ENCODE results near the gene WNT5A. TPM values are rescaled to one million over a fixed set of nuclear protein-coding genes. Genes with fewer than 3 reads are reported as not detected.

Gene WNT5A
- total and polyA plus RNA-seq, 9 of the 15 experiments (the other 6 are each of a cell fraction or from before 2014, with no cell fraction given): 0.11 TPM; not detected in 8

DNA sequence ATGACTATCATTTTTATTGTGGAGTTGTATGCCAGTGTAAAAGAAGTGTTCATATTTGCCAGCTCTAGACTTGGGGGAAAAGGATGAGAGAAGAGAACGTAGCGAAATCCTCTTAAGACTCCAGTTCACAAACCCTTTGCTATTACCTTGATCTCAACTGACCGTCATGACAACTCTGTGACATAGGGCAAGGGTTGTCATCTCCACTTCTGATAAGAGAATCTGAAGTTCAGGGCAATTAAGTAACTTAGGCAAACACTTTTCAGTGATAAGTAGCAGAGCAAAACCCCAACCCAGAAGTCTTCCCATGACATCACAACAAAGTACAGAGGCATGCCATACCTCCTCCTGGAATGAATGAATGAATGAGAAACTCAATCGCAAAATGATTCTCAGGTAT, 40.3 kb upstream of the WNT5A start:
- WGBS (ENCODE audit: insufficient coverage, low coverage, missing lambda C conversion rate): 0% methylated on average over 4 of the region's 4 CpGs
- Histone ChIP-seq H3K27me3 (ENCODE audit: control insufficient read depth in 2 of 2, insufficient read depth in 2 of 2, low read length in 2 of 2) (no peaks in the 10 kb centered on the region), H2AFZ (ENCODE audit: low read depth, low read length) (no peak overlapping the region), H3K36me3 (ENCODE audit: control insufficient read depth, insufficient read depth, low read length) (no peaks in the 10 kb centered on the region), H3K79me2 (ENCODE audit: control insufficient read depth, insufficient read depth, low read length) (no peaks in the 10 kb centered on the region), H3K4me3 (no peak overlapping the region), H3K27ac (ENCODE audit: extremely low read depth, low read depth, low read length) (no peak overlapping the region), H3K4me2 (ENCODE audit: insufficient read depth, low read length) (no peak overlapping the region), H4K20me1 (replicated peaks; ENCODE audit: control insufficient read depth, insufficient read depth, low read length) (no peaks in the 10 kb centered on the region), H3K9me1 (ENCODE audit: control insufficient read depth, insufficient read depth, low read length) (no peaks in the 10 kb centered on the region), H3K4me1 (replicated peaks in 1 of 2; ENCODE audit: control insufficient read depth in 2 of 2, insufficient read depth in 2 of 2, low read length in 2 of 2) (no peaks in the 10 kb centered on the region), H3K9ac (ENCODE audit: insufficient read depth in 1 of 2, low read depth in 2 of 2, low read length in 2 of 2) (no peak overlapping the region), H3K9me3 (replicated peaks; ENCODE audit: control insufficient read depth, insufficient read depth, low read depth, low read length) (no peaks in the 10 kb centered on the region)
- DNase-seq (ENCODE audit: extremely low read depth in 1 of 4, low spot score in 3 of 4) (no peak), ATAC-seq (no peak), FAIRE-seq (no peak)
- POLR2A ChIA-PET: no interaction called here
- BruUV-seq (replicated peaks): no TSS peak
- in situ Hi-C loops (cut with MboI) (no loop called here), intact Hi-C loops (cut with micrococcal nuclease) (no loop called here)
- CTCF ChIA-PET (ENCODE audit: low intra/inter-chr PET ratio): no interaction called here
- TF ChIP-seq, protein P1, sequence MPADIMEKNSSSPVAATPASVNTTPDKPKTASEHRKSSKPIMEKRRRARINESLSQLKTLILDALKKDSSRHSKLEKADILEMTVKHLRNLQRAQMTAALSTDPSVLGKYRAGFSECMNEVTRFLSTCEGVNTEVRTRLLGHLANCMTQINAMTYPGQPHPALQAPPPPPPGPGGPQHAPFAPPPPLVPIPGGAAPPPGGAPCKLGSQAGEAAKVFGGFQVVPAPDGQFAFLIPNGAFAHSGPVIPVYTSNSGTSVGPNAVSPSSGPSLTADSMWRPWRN (IDR thresholded peaks at IDR 0.05; ENCODE audit: low read depth): no peak
- TF ChIP-seq NFIX (CRISPR knock-in tag; IDR thresholded peaks at IDR 0.05; ENCODE audit: low read depth): no peak

DNA sequence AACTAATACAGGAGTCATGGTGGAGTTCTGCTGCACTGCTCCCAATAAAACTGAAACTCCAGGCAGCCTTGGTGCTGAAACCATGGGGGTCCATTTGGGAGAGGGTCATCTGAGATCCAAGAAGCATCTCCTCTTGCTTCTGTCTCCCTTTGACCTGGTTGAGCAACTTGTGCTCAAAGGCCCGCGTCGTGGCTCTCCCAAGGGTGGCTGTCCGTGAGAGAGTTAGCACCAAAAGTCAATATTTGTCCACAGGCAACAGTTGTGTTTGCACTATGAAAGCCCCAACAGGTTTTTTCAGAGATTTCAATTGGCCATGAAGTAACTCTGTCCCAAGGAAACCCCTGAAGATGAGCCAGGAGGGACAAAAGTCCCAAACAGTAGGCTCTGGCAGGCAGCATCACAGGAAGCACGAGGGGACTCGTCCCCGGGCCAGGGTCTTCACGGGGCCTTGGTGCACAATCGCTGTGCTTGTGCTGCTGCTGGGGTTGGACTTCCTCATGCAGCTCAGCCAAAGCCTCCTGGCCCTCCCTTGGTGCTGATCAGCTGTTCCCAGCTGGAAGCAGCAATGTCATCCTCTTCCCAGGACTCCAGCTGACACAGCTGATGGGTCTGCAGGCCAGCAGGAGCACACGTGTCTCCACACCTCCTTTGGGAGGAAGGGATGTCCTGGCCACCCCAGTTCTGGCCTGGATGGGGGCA, 39.4 kb upstream of the WNT5A start:
- Histone ChIP-seq H3K4me1 (replicated peaks in 1 of 2; ENCODE audit: control insufficient read depth in 2 of 2, insufficient read depth in 2 of 2, low read length in 2 of 2) (no peaks in the 10 kb centered on the region), H3K27ac (ENCODE audit: extremely low read depth, low read depth, low read length) (no peak overlapping the region), H3K9me1 (ENCODE audit: control insufficient read depth, insufficient read depth, low read length) (no peaks in the 10 kb centered on the region), H3K4me3 (no peak overlapping the region), H2AFZ (ENCODE audit: low read depth, low read length) (no peak overlapping the region), H3K9ac (ENCODE audit: insufficient read depth in 1 of 2, low read depth in 2 of 2, low read length in 2 of 2) (no peak overlapping the region), H3K4me2 (ENCODE audit: insufficient read depth, low read length) (no peak overlapping the region), H3K9me3 (replicated peaks; ENCODE audit: control insufficient read depth, insufficient read depth, low read depth, low read length) (no peaks in the 10 kb centered on the region), H4K20me1 (replicated peaks; ENCODE audit: control insufficient read depth, insufficient read depth, low read length) (no peaks in the 10 kb centered on the region), H3K79me2 (ENCODE audit: control insufficient read depth, insufficient read depth, low read length) (no peaks in the 10 kb centered on the region), H3K27me3 (ENCODE audit: control insufficient read depth in 2 of 2, insufficient read depth in 2 of 2, low read length in 2 of 2) (no peaks in the 10 kb centered on the region), H3K36me3 (ENCODE audit: control insufficient read depth, insufficient read depth, low read length) (no peaks in the 10 kb centered on the region)
- CTCF ChIA-PET (ENCODE audit: low intra/inter-chr PET ratio): no interaction called here
- ATAC-seq: no peak
- POLR2A ChIA-PET: no interaction called here
- in situ Hi-C loops (cut with MboI) (no loop called here), intact Hi-C loops (cut with micrococcal nuclease) (no loop called here)
- FAIRE-seq: no peak
- no TSS peak for BruUV-seq (replicated peaks)
- WGBS (ENCODE audit: insufficient coverage, low coverage, missing lambda C conversion rate): 4% methylated on average over 7 of the region's 10 CpGs
- no peak for DNase-seq (ENCODE audit: extremely low read depth in 1 of 4, low spot score in 3 of 4)
- TF ChIP-seq HDAC2 (IDR thresholded peaks at IDR 0.05): no peak
- no peak for TF ChIP-seq ZNF79 (CRISPR knock-in tag; IDR thresholded peaks at IDR 0.05; ENCODE audit: low read depth)
- TF ChIP-seq CHD2 (IDR thresholded peaks at IDR 0.05; ENCODE audit: low read depth, low read length): no peak
- TF ChIP-seq, protein P2, sequence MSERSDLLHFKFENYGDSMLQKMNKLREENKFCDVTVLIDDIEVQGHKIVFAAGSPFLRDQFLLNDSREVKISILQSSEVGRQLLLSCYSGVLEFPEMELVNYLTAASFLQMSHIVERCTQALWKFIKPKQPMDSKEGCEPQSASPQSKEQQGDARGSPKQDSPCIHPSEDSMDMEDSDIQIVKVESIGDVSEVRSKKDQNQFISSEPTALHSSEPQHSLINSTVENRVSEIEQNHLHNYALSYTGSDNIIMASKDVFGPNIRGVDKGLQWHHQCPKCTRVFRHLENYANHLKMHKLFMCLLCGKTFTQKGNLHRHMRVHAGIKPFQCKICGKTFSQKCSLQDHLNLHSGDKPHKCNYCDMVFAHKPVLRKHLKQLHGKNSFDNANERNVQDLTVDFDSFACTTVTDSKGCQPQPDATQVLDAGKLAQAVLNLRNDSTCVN (CRISPR knock-in tag; IDR thresholded peaks at IDR 0.05): no peak
- TF ChIP-seq, protein P3, sequence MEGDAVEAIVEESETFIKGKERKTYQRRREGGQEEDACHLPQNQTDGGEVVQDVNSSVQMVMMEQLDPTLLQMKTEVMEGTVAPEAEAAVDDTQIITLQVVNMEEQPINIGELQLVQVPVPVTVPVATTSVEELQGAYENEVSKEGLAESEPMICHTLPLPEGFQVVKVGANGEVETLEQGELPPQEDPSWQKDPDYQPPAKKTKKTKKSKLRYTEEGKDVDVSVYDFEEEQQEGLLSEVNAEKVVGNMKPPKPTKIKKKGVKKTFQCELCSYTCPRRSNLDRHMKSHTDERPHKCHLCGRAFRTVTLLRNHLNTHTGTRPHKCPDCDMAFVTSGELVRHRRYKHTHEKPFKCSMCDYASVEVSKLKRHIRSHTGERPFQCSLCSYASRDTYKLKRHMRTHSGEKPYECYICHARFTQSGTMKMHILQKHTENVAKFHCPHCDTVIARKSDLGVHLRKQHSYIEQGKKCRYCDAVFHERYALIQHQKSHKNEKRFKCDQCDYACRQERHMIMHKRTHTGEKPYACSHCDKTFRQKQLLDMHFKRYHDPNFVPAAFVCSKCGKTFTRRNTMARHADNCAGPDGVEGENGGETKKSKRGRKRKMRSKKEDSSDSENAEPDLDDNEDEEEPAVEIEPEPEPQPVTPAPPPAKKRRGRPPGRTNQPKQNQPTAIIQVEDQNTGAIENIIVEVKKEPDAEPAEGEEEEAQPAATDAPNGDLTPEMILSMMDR (IDR thresholded peaks at IDR 0.05 in 2 of 3, conservative IDR thresholded peaks at IDR 0.05 in 1 of 3; ENCODE audit: insufficient read depth in 2 of 3, low read depth in 1 of 3, low read length in 3 of 3): no peak
- TF ChIP-seq, protein P4, sequence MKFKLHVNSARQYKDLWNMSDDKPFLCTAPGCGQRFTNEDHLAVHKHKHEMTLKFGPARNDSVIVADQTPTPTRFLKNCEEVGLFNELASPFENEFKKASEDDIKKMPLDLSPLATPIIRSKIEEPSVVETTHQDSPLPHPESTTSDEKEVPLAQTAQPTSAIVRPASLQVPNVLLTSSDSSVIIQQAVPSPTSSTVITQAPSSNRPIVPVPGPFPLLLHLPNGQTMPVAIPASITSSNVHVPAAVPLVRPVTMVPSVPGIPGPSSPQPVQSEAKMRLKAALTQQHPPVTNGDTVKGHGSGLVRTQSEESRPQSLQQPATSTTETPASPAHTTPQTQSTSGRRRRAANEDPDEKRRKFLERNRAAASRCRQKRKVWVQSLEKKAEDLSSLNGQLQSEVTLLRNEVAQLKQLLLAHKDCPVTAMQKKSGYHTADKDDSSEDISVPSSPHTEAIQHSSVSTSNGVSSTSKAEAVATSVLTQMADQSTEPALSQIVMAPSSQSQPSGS (CRISPR knock-in tag; IDR thresholded peaks at IDR 0.05): no peak
- TF ChIP-seq, protein P5, sequence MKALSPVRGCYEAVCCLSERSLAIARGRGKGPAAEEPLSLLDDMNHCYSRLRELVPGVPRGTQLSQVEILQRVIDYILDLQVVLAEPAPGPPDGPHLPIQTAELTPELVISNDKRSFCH (CRISPR knock-in tag; IDR thresholded peaks at IDR 0.05): no peak
- TF ChIP-seq, protein P5 (tag; IDR thresholded peaks at IDR 0.05): no peak

All from K562 (cell line).